ENCODE results near the gene RUNX1.

RUNX1 gene

GRCh38 chr21:34880401-34880800 lies 168.7 kb downstream of the RUNX1 start:
- no peak for DNase-seq (ENCODE audit: low spot score)

GRCh38 chr21:34878940-34879339 lies 170.2 kb downstream of the RUNX1 start:
- no peak for DNase-seq (ENCODE audit: low spot score)

GRCh38 chr21:34878501-34878900 lies 170.6 kb downstream of the RUNX1 start:
- no peak for DNase-seq (ENCODE audit: low spot score)

GRCh38 chr21:34877485-34878128 lies 171.5 kb downstream of the RUNX1 start:
- DNase-seq (ENCODE audit: low spot score) = no peak

- no peak for DNase-seq (ENCODE audit: low spot score)
Observed at GRCh38 chr21:34875830-34876229, 173.3 kb downstream of the RUNX1 start.

- no peak for DNase-seq (ENCODE audit: low spot score)
Observed at GRCh38 chr21:34874684-34875513, 174.2 kb downstream of the RUNX1 start.

GRCh38 chr21:34871026-34871908 lies 177.8 kb downstream of the RUNX1 start:
- DNase-seq (ENCODE audit: low spot score) = no peak

GRCh38 chr21:34870246-34870645 lies 178.9 kb downstream of the RUNX1 start:
- no peak for DNase-seq (ENCODE audit: low spot score)

GRCh38 chr21:34869545-34869944 lies 179.6 kb downstream of the RUNX1 start:
- DNase-seq (ENCODE audit: low spot score) = no peak

- no peak for DNase-seq (ENCODE audit: low spot score)
Observed at GRCh38 chr21:34867785-34868184, 181.3 kb downstream of the RUNX1 start.

- no peak for DNase-seq (ENCODE audit: low spot score)
Observed at GRCh38 chr21:34865400-34866241, 183.5 kb downstream of the RUNX1 start.

- no peak for DNase-seq (ENCODE audit: low spot score)
Observed at GRCh38 chr21:34864370-34865149, 184.5 kb downstream of the RUNX1 start.

GRCh38 chr21:34862951-34863350 lies 186.2 kb downstream of the RUNX1 start:
- no peak for DNase-seq (ENCODE audit: low spot score)

GRCh38 chr21:34861258-34861657 lies 187.8 kb downstream of the RUNX1 start:
- no peak for DNase-seq (ENCODE audit: low spot score)

- DNase-seq (ENCODE audit: low spot score) = no peak
Observed at GRCh38 chr21:34859976-34860653, 189.0 kb downstream of the RUNX1 start.

- DNase-seq (ENCODE audit: low spot score) = no peak
Observed at GRCh38 chr21:34858559-34858958, 190.5 kb downstream of the RUNX1 start.

- DNase-seq (ENCODE audit: low spot score) = no peak
Observed at GRCh38 chr21:34857874-34858273, 191.2 kb downstream of the RUNX1 start.

- DNase-seq (ENCODE audit: low spot score) = no peak
Observed at GRCh38 chr21:34857122-34857713, 191.9 kb downstream of the RUNX1 start.

- no peak for DNase-seq (ENCODE audit: low spot score)
Observed at GRCh38 chr21:34852448-34852847, 196.7 kb downstream of the RUNX1 start.

- DNase-seq (ENCODE audit: low spot score) = no peak
Observed at GRCh38 chr21:34850166-34850690, 198.9 kb downstream of the RUNX1 start.

All from AG08396 (cell line).